ENCODE data around the gene SFXN2. TPM values are rescaled to one million over a fixed set of nuclear protein-coding genes. Genes with fewer than 3 reads are reported as not detected.
"Not testable (repeated sequence)": the region's sequence is repeated elsewhere in the genome, so short reads cannot be mapped to it uniquely, and the experiment has no call there.

The SFXN2 gene
- total RNA-seq, 1 donor from 2014 or later = 2.8 TPM

- no peak for DNase-seq (ENCODE audit: low read depth in 2 of 2)
Observed at GRCh38 chr10:102679596-102679995, 34.8 kb upstream of the SFXN2 start.

GRCh38 chr10:102681696-102682095, 32.7 kb upstream of the SFXN2 start:
- DNase-seq (ENCODE audit: low read depth in 2 of 2) = no peak

- DNase-seq (ENCODE audit: low read depth in 2 of 2) = no peak
Observed at GRCh38 chr10:102682416-102682815, 32.0 kb upstream of the SFXN2 start.

- no peak for DNase-seq (ENCODE audit: low read depth in 2 of 2)
Observed at GRCh38 chr10:102682981-102683380, 31.5 kb upstream of the SFXN2 start.

GRCh38 chr10:102683736-102684135, 30.7 kb upstream of the SFXN2 start:
- DNase-seq (ENCODE audit: low read depth in 2 of 2) = no peak

- no peak for DNase-seq (ENCODE audit: low read depth in 2 of 2)
Observed at GRCh38 chr10:102691285-102692066, 23.0 kb upstream of the SFXN2 start.

GRCh38 chr10:102695401-102695800, 19.0 kb upstream of the SFXN2 start:
- DNase-seq (ENCODE audit: low read depth in 2 of 2) = not testable (repeated sequence)

GRCh38 chr10:102696736-102697135, 17.7 kb upstream of the SFXN2 start:
- no peak for DNase-seq (ENCODE audit: low read depth in 2 of 2)

GRCh38 chr10:102698894-102699293, 15.5 kb upstream of the SFXN2 start:
- no peak for DNase-seq (ENCODE audit: low read depth in 2 of 2)

GRCh38 chr10:102701272-102701671, 13.2 kb upstream of the SFXN2 start:
- no peak for DNase-seq (ENCODE audit: low read depth in 2 of 2)

- DNase-seq (ENCODE audit: low read depth in 2 of 2) = no peak
Observed at GRCh38 chr10:102701796-102702195, 12.6 kb upstream of the SFXN2 start.

- no peak for DNase-seq (ENCODE audit: low read depth in 2 of 2)
Observed at GRCh38 chr10:102702742-102703141, 11.7 kb upstream of the SFXN2 start.

- no peak for DNase-seq (ENCODE audit: low read depth in 2 of 2)
Observed at GRCh38 chr10:102704915-102705314, 9.5 kb upstream of the SFXN2 start.

GRCh38 chr10:102705531-102705930, 8.9 kb upstream of the SFXN2 start:
- no peak for DNase-seq (ENCODE audit: low read depth in 2 of 2)

GRCh38 chr10:102710609-102711008, 3.8 kb upstream of the SFXN2 start:
- DNase-seq (ENCODE audit: low read depth in 2 of 2) = peak in 1 of 2 donors; percentile 54

- no peak for DNase-seq (ENCODE audit: low read depth in 2 of 2)
Observed at GRCh38 chr10:102712089-102712488, 2.3 kb upstream of the SFXN2 start.

- no peak for DNase-seq (ENCODE audit: low read depth in 2 of 2)
Observed at GRCh38 chr10:102712843-102713538, 1.4 kb upstream of the SFXN2 start.

- DNase-seq (ENCODE audit: low read depth in 2 of 2) = no peak
Observed at GRCh38 chr10:102713539-102713813, 960 bp upstream of the SFXN2 start.

GRCh38 chr10:102713814-102714620, 419 bp upstream of the SFXN2 start, which contains the start of gene ARL3:
ARL3 (minus strand) TSS chr10:102714397; CDS start chr10:102714275, 122 bp downstream.
- peak; percentile 98 for DNase-seq (ENCODE audit: low read depth in 2 of 2)

- no peak for DNase-seq (ENCODE audit: low read depth in 2 of 2)
Observed at GRCh38 chr10:102715880-102716279, 1.4 kb downstream of the SFXN2 start.

- not testable (repeated sequence) for DNase-seq (ENCODE audit: low read depth in 2 of 2)
Observed at GRCh38 chr10:102716900-102717565, 2.6 kb downstream of the SFXN2 start.

- DNase-seq (ENCODE audit: low read depth in 2 of 2) = peak in 1 of 2 donors; percentile 43
Observed at GRCh38 chr10:102718220-102718619, 3.8 kb downstream of the SFXN2 start.

Data from lung microvascular endothelial cell (primary cell).